Coronary artery (tissue), 2 donors: Measurements from ENCODE around the gene ADAMTS4.

ENCODE experiments used
- DNase-seq: peaks from one replicate; pipeline ENCODE4 v3.0.0-alpha.2; 2017; ENCODE audit warnings: low spot score
- H3K27ac ChIP-seq, 2 donors: fragments of 200-600 bp; sonication (generic); one replicate each; pipeline ENCODE4 v1.5.1; 2016 to 2019
- H3K4me3 ChIP-seq: fragments of 200-600 bp; sonication (generic); 2 replicates; pipeline ENCODE4 v1.5.1; 2016; ENCODE audit warnings: mild to moderate bottlenecking, moderate library complexity
- CTCF ChIP-seq: fragments of 200-600 bp; sonication (generic); IDR thresholded peaks from one replicate; pipeline ENCODE4 v1.5.1; 2019; ENCODE audit warnings: antibody characterized with exemption

ADAMTS4 gene

GRCh38 chr1:161195171-161195570, 3.7 kb downstream of the ADAMTS4 start:
- H3K4me3 ChIP-seq: peak overlapping the region; percentile 75
- H3K27ac ChIP-seq: peak overlapping the region in 1 of 2 donors; percentile 98
- no peak for DNase-seq
- TF ChIP-seq CTCF: no peak

GRCh38 chr1:161193561-161194235, 5.2 kb downstream of the ADAMTS4 start:
- TF ChIP-seq CTCF: no peak
- peak overlapping the region; percentile 23 to 70 for H3K27ac ChIP-seq
- H3K4me3 ChIP-seq: peak overlapping the region; percentile 75
- DNase-seq: no peak

- TF ChIP-seq CTCF: peak; percentile 82
- Histone ChIP-seq H3K4me3 (peak overlapping the region; percentile 75), H3K27ac (peak overlapping the region; percentile 23 to 70)
- no peak for DNase-seq
Observed at GRCh38 chr1:161192476-161193465, 6.1 kb downstream of the ADAMTS4 start.

- no peak overlapping the region for H3K4me3 ChIP-seq
- TF ChIP-seq CTCF: no peak
- no peak for DNase-seq
- H3K27ac ChIP-seq: no peak overlapping the region
Observed at GRCh38 chr1:161191971-161192370, 6.9 kb downstream of the ADAMTS4 start.

- DNase-seq: no peak
- Histone ChIP-seq H3K27ac (no peak overlapping the region), H3K4me3 (no peak overlapping the region)
- no peak for TF ChIP-seq CTCF
Observed at GRCh38 chr1:161190962-161191521, 7.8 kb downstream of the ADAMTS4 start.

GRCh38 chr1:161189036-161189435, 9.8 kb downstream of the ADAMTS4 start:
- no peak for DNase-seq
- no peak for TF ChIP-seq CTCF
- Histone ChIP-seq H3K27ac (no peak overlapping the region), H3K4me3 (no peak overlapping the region)
